Central memory CD8-positive, alpha-beta T cell (primary cell): ENCODE results near the gene SLC7A10.

Experiments
- ATAC-seq: fragments of 150-1000 bp; cut with Tn5 transposase; replicated peaks from 2 replicates; pipeline ENCODE4 v1.10.0; 2022; ENCODE audit warnings: mild to moderate bottlenecking, moderate FRiP score, moderate number of reproducible peaks; ENCODE audit not compliant: poor library complexity, severe bottlenecking; ENCODE audit errors: extremely low read depth
- DNase-seq, 2 donors: peaks; one replicate each; pipeline ENCODE4 v3.0.0; 2021; ENCODE audit warnings: low spot score in 2 of 2
- H3K27ac Mint-ChIP-seq: one replicate; pipeline ENCODE4 v1.8.0; 2022; ENCODE audit warnings: low read depth, mild to moderate bottlenecking, moderate library complexity, mixed read lengths
- H3K27me3 Mint-ChIP-seq: one replicate; pipeline ENCODE4 v1.8.0; 2022; ENCODE audit warnings: mixed read lengths
- H3K36me3 Mint-ChIP-seq: one replicate; pipeline ENCODE4 v1.8.0; 2022; ENCODE audit warnings: mild to moderate bottlenecking, moderate library complexity, mixed read lengths; ENCODE audit not compliant: insufficient read depth
- H3K4me1 Mint-ChIP-seq: one replicate; pipeline ENCODE4 v1.8.0; 2022; ENCODE audit warnings: mixed read lengths
- H3K4me3 Mint-ChIP-seq: one replicate; pipeline ENCODE4 v1.8.0; 2022; ENCODE audit warnings: mild to moderate bottlenecking, moderate library complexity, mixed read lengths
- H3K9me3 Mint-ChIP-seq: one replicate; pipeline ENCODE4 v1.8.0; 2022; ENCODE audit warnings: mixed read lengths

SLC7A10 gene

GRCh38 chr19:33240181-33240771 lies 14.6 kb upstream of the SLC7A10 start:
- ATAC-seq (no peak), DNase-seq (no peak)
- Mint-ChIP-seq H3K36me3 (no peaks in the 10 kb centered on the region), H3K4me1 (peaks cover 26% of the 10 kb centered on the region), H3K27me3 (no peaks in the 10 kb centered on the region), H3K9me3 (no peaks in the 10 kb centered on the region), H3K4me3 (no peak overlapping the region), H3K27ac (no peak overlapping the region)

GRCh38 chr19:33239223-33239975 lies 13.7 kb upstream of the SLC7A10 start:
- no peaks in the 10 kb centered on the region for H3K9me3 Mint-ChIP-seq
- ATAC-seq (peak; percentile 49), DNase-seq (no peak)
- peak overlapping the region; percentile 92 for H3K27ac Mint-ChIP-seq
- H3K4me1 Mint-ChIP-seq = peaks cover 29% of the 10 kb centered on the region
- no peaks in the 10 kb centered on the region for H3K36me3 Mint-ChIP-seq
- H3K4me3 Mint-ChIP-seq = peak overlapping the region; percentile 57
- H3K27me3 Mint-ChIP-seq = no peaks in the 10 kb centered on the region

GRCh38 chr19:33238481-33239149 lies 13.0 kb upstream of the SLC7A10 start:
- H3K4me3 Mint-ChIP-seq = no peak overlapping the region
- H3K27me3 Mint-ChIP-seq = no peaks in the 10 kb centered on the region
- peaks cover 29% of the 10 kb centered on the region for H3K4me1 Mint-ChIP-seq
- H3K27ac Mint-ChIP-seq = peak overlapping the region; percentile 92
- ATAC-seq = no peak
- H3K9me3 Mint-ChIP-seq = no peaks in the 10 kb centered on the region
- no peaks in the 10 kb centered on the region for H3K36me3 Mint-ChIP-seq
- no peak for DNase-seq

GRCh38 chr19:33236696-33237390 lies 11.2 kb upstream of the SLC7A10 start:
- no peak overlapping the region for H3K4me3 Mint-ChIP-seq

GRCh38 chr19:33235996-33236350 lies 10.3 kb upstream of the SLC7A10 start:
- H3K27me3 Mint-ChIP-seq = peaks cover 2% of the 10 kb centered on the region
- no peak overlapping the region for H3K27ac Mint-ChIP-seq
- no peaks in the 10 kb centered on the region for H3K36me3 Mint-ChIP-seq
- DNase-seq (no peak), ATAC-seq (peak; percentile 30)
- H3K4me3 Mint-ChIP-seq = peak overlapping the region; percentile 58
- H3K9me3 Mint-ChIP-seq = no peaks in the 10 kb centered on the region
- peaks cover 29% of the 10 kb centered on the region for H3K4me1 Mint-ChIP-seq

More at GRCh38 chr19:33236696-33237390, 11.2 kb upstream of the SLC7A10 start:
- H3K36me3 Mint-ChIP-seq = no peaks in the 10 kb centered on the region
- peaks cover 29% of the 10 kb centered on the region for H3K4me1 Mint-ChIP-seq
- DNase-seq = no peak
- H3K27ac Mint-ChIP-seq = no peak overlapping the region
- H3K9me3 Mint-ChIP-seq = no peaks in the 10 kb centered on the region
- no peak for ATAC-seq
- H3K27me3 Mint-ChIP-seq = no peaks in the 10 kb centered on the region

GRCh38 chr19:33235269-33235995 lies 9.8 kb upstream of the SLC7A10 start:
- peak; percentile 59 to 80 for DNase-seq
- ATAC-seq = peak; percentile 44
- H3K27ac Mint-ChIP-seq = no peak overlapping the region
- no peaks in the 10 kb centered on the region for H3K36me3 Mint-ChIP-seq
- peaks cover 7% of the 10 kb centered on the region for H3K27me3 Mint-ChIP-seq
- peak overlapping the region; percentile 58 for H3K4me3 Mint-ChIP-seq
- H3K4me1 Mint-ChIP-seq = peaks cover 28% of the 10 kb centered on the region
- no peaks in the 10 kb centered on the region for H3K9me3 Mint-ChIP-seq

- Mint-ChIP-seq H3K27ac (no peak overlapping the region), H3K27me3 (peaks cover 10% of the 10 kb centered on the region), H3K4me3 (no peak overlapping the region), H3K9me3 (no peaks in the 10 kb centered on the region), H3K4me1 (peaks cover 23% of the 10 kb centered on the region), H3K36me3 (no peaks in the 10 kb centered on the region)
- no peak for DNase-seq
- ATAC-seq = no peak
Observed at GRCh38 chr19:33234736-33235135, 9.1 kb upstream of the SLC7A10 start.

GRCh38 chr19:33234092-33234491 lies 8.4 kb upstream of the SLC7A10 start:
- DNase-seq (no peak), ATAC-seq (no peak)
- Mint-ChIP-seq H3K27me3 (peaks cover 10% of the 10 kb centered on the region), H3K4me1 (peaks cover 17% of the 10 kb centered on the region), H3K27ac (no peak overlapping the region), H3K9me3 (no peaks in the 10 kb centered on the region), H3K36me3 (no peaks in the 10 kb centered on the region), H3K4me3 (no peak overlapping the region)

- Mint-ChIP-seq H3K4me1 (peaks cover 11% of the 10 kb centered on the region), H3K36me3 (no peaks in the 10 kb centered on the region), H3K9me3 (peaks cover 5% of the 10 kb centered on the region), H3K4me3 (no peak overlapping the region), H3K27ac (no peak overlapping the region), H3K27me3 (peaks cover 17% of the 10 kb centered on the region)
- DNase-seq = no peak
- ATAC-seq = no peak
Observed at GRCh38 chr19:33233056-33233873, 7.6 kb upstream of the SLC7A10 start.

- H3K4me1 Mint-ChIP-seq = peaks cover 7% of the 10 kb centered on the region
- ATAC-seq = no peak
- H3K27me3 Mint-ChIP-seq = peaks cover 23% of the 10 kb centered on the region
- H3K27ac Mint-ChIP-seq = no peak overlapping the region
- no peaks in the 10 kb centered on the region for H3K36me3 Mint-ChIP-seq
- DNase-seq = no peak
- H3K9me3 Mint-ChIP-seq = peaks cover 12% of the 10 kb centered on the region
- H3K4me3 Mint-ChIP-seq = no peak overlapping the region
Observed at GRCh38 chr19:33232656-33233055, 7.0 kb upstream of the SLC7A10 start.

GRCh38 chr19:33231511-33231910 lies 5.9 kb upstream of the SLC7A10 start:
- ATAC-seq (no peak), DNase-seq (no peak)
- Mint-ChIP-seq H3K27me3 (peaks cover 34% of the 10 kb centered on the region), H3K27ac (no peak overlapping the region), H3K4me3 (no peak overlapping the region), H3K36me3 (no peaks in the 10 kb centered on the region), H3K9me3 (peaks cover 12% of the 10 kb centered on the region), H3K4me1 (peaks cover 8% of the 10 kb centered on the region)
